Body of pancreas (tissue), 4 donors: ENCODE results near the gene SNTB2.

Experiments
- CTCF ChIP-seq, 7 experiments: fragments of 450-650 bp in 4 of 7; fragments of 200-600 bp in 3 of 7; sonication (generic) in 3 of 7; IDR thresholded peaks; one replicate each; pipeline ENCODE4 v1.5.1; 2016 to 2019; ENCODE audit warnings: antibody characterized with exemption in 7 of 7
- POLR2A ChIP-seq, 3 donors: fragments of 450-650 bp; IDR thresholded peaks; one replicate each; pipeline ENCODE4 v1.6.1; 2016; ENCODE audit warnings: antibody characterized with exemption in 3 of 3, mild to moderate bottlenecking in 2 of 3

- TF ChIP-seq CTCF (IDR thresholded peaks at IDR 0.05) (no peak), POLR2A (IDR thresholded peaks at IDR 0.05) (no peak)
Observed at GRCh38 chr16:69244336-69244735, 57.4 kb downstream of the SNTB2 start.
